PC-9 (cell line): ENCODE measurements around the gene DDRGK1. TPM values are rescaled to one million over a fixed set of nuclear protein-coding genes. Genes with fewer than 3 reads are reported as not detected.

Experiments
- BruUV-seq: library from RNA; stranded (reverse); fragments of 400-500 nt; replicated peaks from 2 replicates; lab custom pipeline; 2021; lab: Mats Ljungman, UMichigan
- CTCF ChIA-PET: fragments of 300-600 bp; sonication (Branson Sonifier 250); formaldehyde crosslinking; loops from one replicate; lab custom pipeline; 2022; ENCODE audit warnings: antibody characterized with exemption; lab: Charles Lee
- POLR2A ChIA-PET: fragments of 300-600 bp; sonication (Branson Sonifier 250); formaldehyde crosslinking; loops from one replicate; lab custom pipeline; 2022; ENCODE audit warnings: antibody characterized with exemption; ENCODE audit not compliant: unreplicated experiment; lab: Charles Lee
- DNase-seq, 2 experiments: peaks; one replicate each; pipeline versions ENCODE4 v3.0.0 to v3.0.0-alpha.2; 2015 to 2022; ENCODE audit warnings: mixed read lengths in 1 of 2
- H2AFZ ChIP-seq: fragments of 200-600 bp; sonication (generic); 2 replicates; pipeline ENCODE4 v1.8.1; 2017; ENCODE audit warnings: antibody characterized with exemption
- H3F3A ChIP-seq: fragments of 200-600 bp; sonication (generic); 2 replicates; pipeline ENCODE4 v1.8.1; 2017; ENCODE audit warnings: antibody characterized with exemption, mild to moderate bottlenecking, low read depth; ENCODE audit not compliant: insufficient read depth
- H3K27ac ChIP-seq: fragments of 200-600 bp; sonication (generic); 2 replicates; pipeline ENCODE4 v1.6.1; 2016; ENCODE audit warnings: mixed run types
- H3K27me3 ChIP-seq: fragments of 200-600 bp; sonication (generic); 2 replicates; pipeline ENCODE4 v1.6.1; 2016; ENCODE audit warnings: low read depth, mixed run types; ENCODE audit not compliant: insufficient read depth
- H3K36me3 ChIP-seq: fragments of 200-600 bp; sonication (generic); 2 replicates; pipeline ENCODE4 v1.6.1; 2016; ENCODE audit warnings: low read depth, mixed run types
- H3K4me1 ChIP-seq: fragments of 200-600 bp; sonication (generic); replicated peaks from 2 replicates; pipeline ENCODE4 v1.6.1; 2016; ENCODE audit warnings: mixed run types; ENCODE audit not compliant: insufficient read depth
- H3K4me2 ChIP-seq: fragments of 200-600 bp; sonication (generic); 2 replicates; pipeline ENCODE4 v1.6.1; 2017; ENCODE audit warnings: mixed run types
- H3K4me3 ChIP-seq: fragments of 200-600 bp; sonication (generic); 2 replicates; pipeline ENCODE4 v1.6.1; 2016; ENCODE audit warnings: mixed run types
- H3K79me2 ChIP-seq: fragments of 200-600 bp; sonication (generic); 2 replicates; pipeline ENCODE4 v1.6.1; 2017; ENCODE audit warnings: low read depth, mixed run types
- H3K9me2 ChIP-seq: fragments of 200-600 bp; sonication (generic); 2 replicates; pipeline ENCODE4 v1.8.1; 2017; ENCODE audit warnings: mild to moderate bottlenecking; ENCODE audit not compliant: insufficient read depth
- H3K9me3 ChIP-seq: fragments of 200-600 bp; sonication (generic); 2 replicates; pipeline ENCODE4 v1.8.1; 2016; ENCODE audit warnings: low read depth; ENCODE audit not compliant: insufficient read depth
- H4K20me1 ChIP-seq: fragments of 200-600 bp; sonication (generic); 2 replicates; pipeline ENCODE4 v1.8.1; 2017; ENCODE audit not compliant: insufficient read depth
- EZH2 ChIP-seq: fragments of 200-600 bp; sonication (generic); IDR thresholded peaks from 2 replicates; pipeline ENCODE4 v1.8.0; 2017; ENCODE audit warnings: antibody characterized with exemption, low read depth
- intact Hi-C: fragments of 100-400 bp; cut with micrococcal nuclease; formaldehyde crosslinking; loops from one replicate; pipeline ENCODE4 v1.10.0; 2022; ENCODE audit not compliant: unreplicated experiment
- total RNA-seq: library from RNA; stranded (reverse); gene quantifications from 2 replicates; pipeline ENCODE4 v1.2.3, GENCODE V29; 2021
- TF ChIP-seq, protein P1 (sequence below): fragments of 200-600 bp; sonication (generic); conservative IDR thresholded peaks from 2 replicates; pipeline ENCODE4 v1.6.1; 2017; ENCODE audit warnings: mixed run types, antibody characterized with exemption, mild to moderate bottlenecking, moderate library complexity

DDRGK1 gene
- total RNA-seq, 1 experiment from 2014 or later = 70.4 TPM

DNA sequence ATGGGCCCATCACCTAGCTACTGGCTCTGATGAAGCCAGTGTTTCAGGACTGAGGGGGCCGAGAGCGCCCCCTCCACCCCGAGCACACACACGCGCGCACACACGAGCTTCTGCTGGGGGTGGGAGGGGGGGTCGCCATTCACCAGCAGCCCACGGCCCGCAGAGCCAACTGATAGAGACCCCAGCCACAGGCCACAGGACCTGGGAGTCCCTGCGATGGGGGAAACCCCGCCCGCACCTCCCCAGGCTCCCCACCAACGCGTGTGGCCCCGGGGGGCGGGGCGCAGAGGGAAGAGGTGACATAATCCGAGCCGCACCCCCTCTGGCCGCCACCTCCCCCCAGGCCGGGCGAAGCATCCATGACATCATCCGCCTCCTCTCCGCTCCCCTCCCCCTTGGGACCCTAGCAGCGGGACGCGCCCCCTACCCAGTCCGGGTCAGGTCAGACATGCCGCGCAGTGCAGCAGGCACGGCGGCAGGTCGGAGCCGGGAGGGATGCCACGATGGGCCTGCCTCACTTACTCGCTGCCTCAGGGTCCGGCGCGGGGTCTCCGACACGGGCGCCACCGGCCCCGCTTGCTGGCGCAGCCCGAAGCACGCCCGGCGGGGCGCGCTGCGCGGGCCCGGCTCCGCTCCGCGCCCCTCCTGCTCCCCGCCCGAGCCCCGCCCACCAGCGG, 31.4 kb downstream of the DDRGK1 start, which contains the start of gene LZTS3:
Gene LZTS3 (minus strand): TSS at position 617 of the 677 bp plus-strand sequence. CDS start 6,386 bp downstream, outside the sequence.
- no peaks in the 10 kb centered on the region for H4K20me1 ChIP-seq
- H3K36me3 ChIP-seq = no peaks in the 10 kb centered on the region
- H3K27ac ChIP-seq = no peak within 1 kb of the TSS
- CTCF ChIA-PET = no interaction called here
- H3K27me3 ChIP-seq = no peaks in the 10 kb centered on the region
- H2AFZ ChIP-seq = peak within 1 kb of the TSS; percentile 97
- H3K4me2 ChIP-seq = peak within 1 kb of the TSS; percentile 80
- H3K9me3 ChIP-seq = no peaks in the 10 kb centered on the region
- peak within 1 kb of the TSS; percentile 99 for H3K4me3 ChIP-seq
- POLR2A ChIA-PET = interaction anchor here (0.5 kb wide), 1 partner anchor 46 kb away, joined by 19 read pairs; no protein-coding TSS in a partner anchor
- peaks cover 13% of the 10 kb centered on the region for H3K4me1 ChIP-seq
- no TSS peak for BruUV-seq
- H3K79me2 ChIP-seq = no peaks in the 10 kb centered on the region
- peaks cover 8% of the 10 kb centered on the region for H3F3A ChIP-seq
- H3K9me2 ChIP-seq = no peaks in the 10 kb centered on the region
- TF ChIP-seq EZH2 = no peak
- TF ChIP-seq, protein P1, sequence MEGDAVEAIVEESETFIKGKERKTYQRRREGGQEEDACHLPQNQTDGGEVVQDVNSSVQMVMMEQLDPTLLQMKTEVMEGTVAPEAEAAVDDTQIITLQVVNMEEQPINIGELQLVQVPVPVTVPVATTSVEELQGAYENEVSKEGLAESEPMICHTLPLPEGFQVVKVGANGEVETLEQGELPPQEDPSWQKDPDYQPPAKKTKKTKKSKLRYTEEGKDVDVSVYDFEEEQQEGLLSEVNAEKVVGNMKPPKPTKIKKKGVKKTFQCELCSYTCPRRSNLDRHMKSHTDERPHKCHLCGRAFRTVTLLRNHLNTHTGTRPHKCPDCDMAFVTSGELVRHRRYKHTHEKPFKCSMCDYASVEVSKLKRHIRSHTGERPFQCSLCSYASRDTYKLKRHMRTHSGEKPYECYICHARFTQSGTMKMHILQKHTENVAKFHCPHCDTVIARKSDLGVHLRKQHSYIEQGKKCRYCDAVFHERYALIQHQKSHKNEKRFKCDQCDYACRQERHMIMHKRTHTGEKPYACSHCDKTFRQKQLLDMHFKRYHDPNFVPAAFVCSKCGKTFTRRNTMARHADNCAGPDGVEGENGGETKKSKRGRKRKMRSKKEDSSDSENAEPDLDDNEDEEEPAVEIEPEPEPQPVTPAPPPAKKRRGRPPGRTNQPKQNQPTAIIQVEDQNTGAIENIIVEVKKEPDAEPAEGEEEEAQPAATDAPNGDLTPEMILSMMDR = no peak
- DNase-seq = peak in 1 of 2 experiments; percentile 66
- intact Hi-C loops = no loop called here

DNA sequence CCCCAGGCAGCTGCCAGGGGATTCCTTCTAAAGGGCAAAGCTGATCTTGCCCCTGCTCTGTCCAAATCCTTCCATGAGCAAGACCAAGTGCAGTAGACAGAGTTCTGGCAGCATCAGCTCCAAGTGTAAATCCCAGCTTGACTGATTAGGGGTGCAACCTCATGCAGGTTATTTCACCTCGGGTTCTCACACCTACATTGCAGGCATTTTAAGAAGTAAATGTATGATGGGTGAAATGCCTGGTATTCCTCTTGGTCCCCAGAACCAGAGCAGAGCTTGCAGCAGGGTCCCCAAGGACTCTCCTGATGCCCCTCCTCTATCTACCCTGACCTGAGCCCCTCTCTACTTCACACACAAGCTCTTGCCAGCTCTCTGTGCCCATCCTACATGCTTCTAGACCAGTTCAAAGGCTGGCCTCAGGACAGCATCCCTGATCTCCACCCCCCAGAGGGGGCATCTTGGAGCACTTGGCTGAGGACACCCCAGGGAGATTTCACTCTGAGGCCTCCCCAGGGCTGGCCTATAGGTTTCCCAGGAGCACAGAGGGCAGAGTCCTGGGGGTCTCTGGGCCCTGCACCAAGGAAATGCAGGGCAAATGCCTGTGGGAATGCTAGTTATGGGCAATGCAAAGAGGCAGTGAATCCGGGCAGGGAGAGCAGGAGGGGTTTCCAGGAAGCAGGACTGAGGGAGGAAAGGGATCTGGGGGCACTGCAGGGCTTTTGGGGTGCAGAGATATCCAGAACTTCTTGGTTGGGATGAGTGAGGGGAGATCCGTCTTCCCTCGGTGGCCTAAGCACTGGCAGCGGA, 32.2 kb downstream of the DDRGK1 start:
- Histone ChIP-seq H3K27me3 (no peaks in the 10 kb centered on the region), H3K79me2 (no peaks in the 10 kb centered on the region), H3K27ac (no peak overlapping the region), H4K20me1 (no peaks in the 10 kb centered on the region), H3K4me2 (peak overlapping the region; percentile 80), H3K4me1 (peaks cover 13% of the 10 kb centered on the region), H3F3A (peaks cover 8% of the 10 kb centered on the region), H2AFZ (no peak overlapping the region), H3K4me3 (peak overlapping the region; percentile 99; the same call in 1 of the 2 replicates), H3K36me3 (no peaks in the 10 kb centered on the region), H3K9me2 (no peaks in the 10 kb centered on the region), H3K9me3 (no peaks in the 10 kb centered on the region)
- ChIA-PET CTCF (no interaction called here), POLR2A (interaction anchor here (0.5 kb wide), 1 partner anchor 46 kb away, joined by 19 read pairs; no protein-coding TSS in a partner anchor)
- intact Hi-C loops = no loop called here
- DNase-seq = no peak
- TF ChIP-seq EZH2 = no peak
- TF ChIP-seq, protein P1 = no peak
- no TSS peak for BruUV-seq

DNA sequence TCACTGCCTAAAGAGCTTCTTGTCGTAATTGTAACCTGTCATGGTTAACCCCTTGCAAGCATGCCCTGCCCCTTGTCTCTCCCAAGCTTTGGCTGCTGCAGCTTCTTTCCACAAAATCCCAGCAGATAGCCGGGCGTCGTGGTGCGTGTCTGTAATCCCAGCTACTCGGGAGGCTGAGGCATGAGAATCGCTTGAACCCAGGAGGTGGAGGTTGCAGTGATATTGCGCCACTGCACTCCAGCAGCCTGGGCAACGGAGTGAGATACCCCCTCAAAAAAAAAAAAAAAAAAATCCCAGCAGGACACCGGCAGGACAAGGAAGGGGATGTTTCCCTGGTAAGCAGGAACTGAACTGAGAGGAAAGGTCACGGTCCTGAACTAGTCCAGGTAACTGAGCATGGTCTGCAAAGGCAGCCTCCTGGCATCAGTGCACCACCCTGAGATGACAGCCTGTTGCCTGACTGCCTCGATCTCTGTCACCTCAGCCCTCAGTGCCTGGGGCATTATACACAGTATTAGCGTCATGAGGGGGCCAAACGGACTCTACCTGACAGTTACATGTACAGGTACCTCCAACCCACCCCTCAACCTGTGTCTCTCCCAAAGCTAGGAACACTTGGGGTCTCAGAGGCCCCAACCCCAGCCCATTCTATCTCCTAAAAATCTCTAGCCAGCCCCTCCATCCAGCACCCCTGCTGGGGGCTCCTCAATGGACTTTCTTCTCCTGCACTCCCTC, 32.9 kb downstream of the DDRGK1 start:
- H3K4me1 ChIP-seq = peaks cover 13% of the 10 kb centered on the region
- ChIA-PET POLR2A (no interaction called here), CTCF (interaction anchor here (0.7 kb wide), 1 partner anchor 929 kb away, joined by 18 read pairs; no protein-coding TSS in a partner anchor)
- no peak overlapping the region for H3K4me3 ChIP-seq
- intact Hi-C loops = no loop called here
- H4K20me1 ChIP-seq = no peaks in the 10 kb centered on the region
- H3K9me2 ChIP-seq = no peaks in the 10 kb centered on the region
- TSS peak; percentile 37 for BruUV-seq
- H3K36me3 ChIP-seq = no peaks in the 10 kb centered on the region
- no peaks in the 10 kb centered on the region for H3K9me3 ChIP-seq
- TF ChIP-seq EZH2 = no peak
- TF ChIP-seq, protein P1 = no peak
- H3K4me2 ChIP-seq = no peak overlapping the region
- H3K27me3 ChIP-seq = no peaks in the 10 kb centered on the region
- H3K79me2 ChIP-seq = no peaks in the 10 kb centered on the region
- H2AFZ ChIP-seq = no peak overlapping the region
- H3K27ac ChIP-seq = no peak overlapping the region
- no peak for DNase-seq
- H3F3A ChIP-seq = peaks cover 8% of the 10 kb centered on the region
